ENCODE data around the gene PIEZO2.

Gene PIEZO2

GRCh38 chr18:10860382-10860781 lies 289.0 kb downstream of the PIEZO2 start:
- Histone ChIP-seq H3K4me2 (ENCODE audit: low read length) (no peak overlapping the region), H3K27ac (ENCODE audit: low read depth, low read length) (no peak overlapping the region), H3K9me3 (ENCODE audit: control insufficient read depth, insufficient read depth, low read length) (no peaks in the 10 kb centered on the region), H3K4me3 (ENCODE audit: low read length) (no peak overlapping the region), H3F3A (ENCODE audit: control insufficient read depth, insufficient read depth) (no peaks in the 10 kb centered on the region), H3K27me3 (ENCODE audit: control insufficient read depth, low read length) (no peaks in the 10 kb centered on the region; the same call in 1 of the 2 replicates), H3K79me2 (ENCODE audit: control insufficient read depth, low read length) (no peaks in the 10 kb centered on the region), H3K4me1 (ENCODE audit: control insufficient read depth, low read length) (no peaks in the 10 kb centered on the region), H3K9me2 (replicated peaks; ENCODE audit: control insufficient read depth, low read length) (no peaks in the 10 kb centered on the region), H3K36me3 (ENCODE audit: control insufficient read depth, low read length) (no peaks in the 10 kb centered on the region), H4K20me1 (ENCODE audit: control insufficient read depth, insufficient read depth, low read depth, low read length) (no peaks in the 10 kb centered on the region)
- TF ChIP-seq EZH2phosphoT487 (IDR thresholded peaks at IDR 0.05; ENCODE audit: borderline replicate concordance, low read length): no peak
- no peak for TF ChIP-seq CTCF (IDR thresholded peaks at IDR 0.05; ENCODE audit: low read depth, low read length, poor library complexity, severe bottlenecking)

GRCh38 chr18:10858477-10858876 lies 290.9 kb downstream of the PIEZO2 start:
- Histone ChIP-seq H4K20me1 (ENCODE audit: control insufficient read depth, insufficient read depth, low read depth, low read length) (no peaks in the 10 kb centered on the region), H3K9me3 (ENCODE audit: control insufficient read depth, insufficient read depth, low read length) (no peaks in the 10 kb centered on the region), H3K27me3 (ENCODE audit: control insufficient read depth, low read length) (no peaks in the 10 kb centered on the region; the same call in 1 of the 2 replicates), H3K36me3 (ENCODE audit: control insufficient read depth, low read length) (no peaks in the 10 kb centered on the region), H3K79me2 (ENCODE audit: control insufficient read depth, low read length) (no peaks in the 10 kb centered on the region), H3K4me2 (ENCODE audit: low read length) (no peak overlapping the region), H3K27ac (ENCODE audit: low read depth, low read length) (no peak overlapping the region), H3K9me2 (replicated peaks; ENCODE audit: control insufficient read depth, low read length) (no peaks in the 10 kb centered on the region), H3F3A (ENCODE audit: control insufficient read depth, insufficient read depth) (no peaks in the 10 kb centered on the region), H3K4me1 (ENCODE audit: control insufficient read depth, low read length) (no peaks in the 10 kb centered on the region), H3K4me3 (ENCODE audit: low read length) (no peak overlapping the region)
- no peak for TF ChIP-seq EZH2phosphoT487 (IDR thresholded peaks at IDR 0.05; ENCODE audit: borderline replicate concordance, low read length)
- no peak for TF ChIP-seq CTCF (IDR thresholded peaks at IDR 0.05; ENCODE audit: low read depth, low read length, poor library complexity, severe bottlenecking)

GRCh38 chr18:10856132-10856531 lies 293.2 kb downstream of the PIEZO2 start:
- Histone ChIP-seq H3K79me2 (ENCODE audit: control insufficient read depth, low read length) (no peaks in the 10 kb centered on the region), H3K27me3 (ENCODE audit: control insufficient read depth, low read length) (no peaks in the 10 kb centered on the region), H3K4me3 (ENCODE audit: low read length) (no peak overlapping the region), H3F3A (ENCODE audit: control insufficient read depth, insufficient read depth) (no peaks in the 10 kb centered on the region), H3K27ac (ENCODE audit: low read depth, low read length) (no peak overlapping the region), H3K4me2 (ENCODE audit: low read length) (no peak overlapping the region), H3K36me3 (ENCODE audit: control insufficient read depth, low read length) (no peaks in the 10 kb centered on the region), H3K4me1 (ENCODE audit: control insufficient read depth, low read length) (no peaks in the 10 kb centered on the region), H3K9me3 (ENCODE audit: control insufficient read depth, insufficient read depth, low read length) (no peaks in the 10 kb centered on the region), H4K20me1 (ENCODE audit: control insufficient read depth, insufficient read depth, low read depth, low read length) (no peaks in the 10 kb centered on the region), H3K9me2 (replicated peaks; ENCODE audit: control insufficient read depth, low read length) (no peaks in the 10 kb centered on the region)
- no peak for TF ChIP-seq CTCF (IDR thresholded peaks at IDR 0.05; ENCODE audit: low read depth, low read length, poor library complexity, severe bottlenecking)
- TF ChIP-seq EZH2phosphoT487 (IDR thresholded peaks at IDR 0.05; ENCODE audit: borderline replicate concordance, low read length): no peak

Measured in DOHH2 (cell line).